Spinal cord (tissue), 10 donors: ENCODE results near the gene HJV. TPM values are rescaled to one million over a fixed set of nuclear protein-coding genes. Genes with fewer than 3 reads are reported as not detected.
A peak's percentile ranks its signal among the peaks of the same experiment; 100 is the strongest.

Experiments used
- DNase-seq, 6 donors: peaks; one replicate each; pipeline versions ENCODE4 v3.0.0 to v3.0.0-alpha.2; 2013 to 2015; ENCODE audit warnings: low spot score in 6 of 6, low read depth in 4 of 6
- H3K27ac ChIP-seq: one replicate; pipeline ENCODE4 v1.5.1; 2013; ENCODE audit warnings: low read depth, low read length, control low read depth
- H3K27me3 ChIP-seq: one replicate; pipeline ENCODE4 v1.6.1; 2013; ENCODE audit warnings: low read length; ENCODE audit not compliant: control insufficient read depth, insufficient read depth
- H3K36me3 ChIP-seq: one replicate; pipeline ENCODE4 v1.6.1; 2013; ENCODE audit warnings: low read length; ENCODE audit not compliant: control insufficient read depth, insufficient read depth
- H3K4me1 ChIP-seq: one replicate; pipeline ENCODE4 v1.6.1; 2013; ENCODE audit warnings: low read length; ENCODE audit not compliant: control insufficient read depth, insufficient read depth
- H3K4me3 ChIP-seq: one replicate; pipeline ENCODE4 v1.5.1; 2013; ENCODE audit warnings: low read depth, low read length, control low read depth
- H3K9me3 ChIP-seq: one replicate; pipeline ENCODE4 v1.6.1; 2013; ENCODE audit warnings: low read length; ENCODE audit not compliant: control insufficient read depth, insufficient read depth
- WGBS: methylation state at CpG from one replicate; pipeline ENCODE4 v1.1.5; 2013; ENCODE audit warnings: missing lambda C conversion rate; ENCODE audit not compliant: insufficient coverage; 5-methylcytosine and 5-hydroxymethylcytosine counted together
- polyA plus RNA-seq, 2 donors: library from polyadenylated mRNA; unstranded; fragments of 120-200 nt; gene quantifications; one replicate each; pipeline ENCODE4 v1.2.1, GENCODE V29; 2013; ENCODE audit not compliant: insufficient read length in 2 of 2
- total RNA-seq, 2 donors: library from RNA; depleted of rRNA in 1 of 2; stranded (reverse); fragments of 120-200 nt in 1 of 2; fragments of >200 nt in 1 of 2; gene quantifications; one replicate each; pipeline versions ENCODE4 v1.2.3 to v1.2.4, GENCODE V29; 2013 to 2014
- donor health status: healthy.

Gene HJV
- total and polyA plus RNA-seq, 4 donors, result 0.30 to 0.44 TPM; not detected in 2

DNA sequence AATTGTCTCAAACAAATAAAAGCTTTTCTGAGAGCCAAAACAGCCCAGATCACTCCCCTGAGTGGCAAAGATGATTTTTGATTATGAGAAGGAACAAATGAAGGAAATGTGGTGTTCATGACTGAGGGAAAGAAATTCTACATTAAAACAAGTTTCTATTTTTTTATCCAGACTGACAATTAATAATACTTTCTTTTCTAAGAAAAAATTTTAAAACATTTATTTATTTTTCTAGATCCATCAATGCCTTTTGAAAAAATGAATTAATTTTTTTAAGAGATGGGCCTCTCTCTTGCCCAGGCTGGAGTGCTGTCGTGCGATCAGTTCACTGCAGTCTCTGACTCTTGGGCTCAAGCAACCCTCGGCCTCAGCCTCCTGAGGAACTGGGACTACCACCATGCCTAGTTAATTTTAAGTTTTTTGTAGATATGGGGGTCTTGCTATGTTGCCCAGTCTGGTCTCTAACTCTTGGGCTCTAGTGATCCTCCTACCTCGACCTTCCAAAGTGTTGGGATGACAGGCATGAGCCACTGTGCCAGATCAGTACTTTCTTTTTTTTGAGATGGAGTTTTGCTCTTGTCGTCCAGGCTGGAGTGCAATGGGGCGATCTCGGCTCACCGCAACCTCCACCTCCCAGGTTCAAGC, 13.9 kb downstream of the HJV start:
- Histone ChIP-seq H3K4me3 (no peak overlapping the region), H3K27ac (no peak overlapping the region), H3K36me3 (no peaks in the 10 kb centered on the region), H3K27me3 (no peaks in the 10 kb centered on the region), H3K9me3 (no peaks in the 10 kb centered on the region), H3K4me1 (no peaks in the 10 kb centered on the region)
- DNase-seq, result no peak
- 100% methylated on average over 1 of the region's 8 CpGs for WGBS

- WGBS, result no CpG with 5 or more reads among the region's 2 CpGs
- H3K4me3 ChIP-seq, result no peak overlapping the region
- no peak for DNase-seq
- no peaks in the 10 kb centered on the region for H3K36me3 ChIP-seq
- H3K9me3 ChIP-seq, result no peaks in the 10 kb centered on the region
- no peaks in the 10 kb centered on the region for H3K27me3 ChIP-seq
- no peak overlapping the region for H3K27ac ChIP-seq
- peaks cover 3% of the 10 kb centered on the region for H3K4me1 ChIP-seq
These were observed 19.8 kb downstream of the HJV start for GRCh38 chr1:146001709-146002108.

- 40% methylated on average over 2 of the region's 5 CpGs for WGBS
- H3K27me3 ChIP-seq, result no peaks in the 10 kb centered on the region
- DNase-seq, result no peak
- no peaks in the 10 kb centered on the region for H3K36me3 ChIP-seq
- H3K9me3 ChIP-seq, result no peaks in the 10 kb centered on the region
- no peak overlapping the region for H3K4me3 ChIP-seq
- no peak overlapping the region for H3K27ac ChIP-seq
- peaks cover 6% of the 10 kb centered on the region for H3K4me1 ChIP-seq
These were observed 22.1 kb downstream of the HJV start for GRCh38 chr1:145999321-146000024.

DNA sequence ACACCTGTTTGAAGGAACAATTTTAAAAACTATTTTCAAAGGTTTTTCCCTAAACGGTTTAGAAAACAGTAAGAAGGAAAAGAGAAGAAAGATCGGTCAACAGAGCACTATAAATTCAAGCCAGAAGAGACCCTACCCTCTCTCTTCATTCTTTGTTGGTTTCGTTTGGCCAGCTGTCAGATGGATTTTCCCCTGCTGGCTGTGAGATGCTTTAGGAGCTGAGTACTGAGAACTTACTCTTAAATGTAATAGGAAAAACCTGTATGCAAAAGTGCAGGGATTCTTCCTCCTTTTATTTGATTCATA, 23.9 kb downstream of the HJV start:
- DNase-seq, result peak in 2 of 6 donors; percentile 36 to 69
- Histone ChIP-seq H3K27ac (peak overlapping the region; percentile 92), H3K9me3 (no peaks in the 10 kb centered on the region), H3K36me3 (peaks cover 5% of the 10 kb centered on the region), H3K27me3 (no peaks in the 10 kb centered on the region), H3K4me1 (peaks cover 10% of the 10 kb centered on the region), H3K4me3 (peak overlapping the region; percentile 90)
- WGBS, result no CpG with 5 or more reads among the region's 3 CpGs

GRCh38 chr1:145997016-145997717, 24.4 kb downstream of the HJV start:
- H3K9me3 ChIP-seq, result no peaks in the 10 kb centered on the region
- H3K27me3 ChIP-seq, result no peaks in the 10 kb centered on the region
- no CpG with 5 or more reads among the region's 12 CpGs for WGBS
- H3K36me3 ChIP-seq, result peaks cover 5% of the 10 kb centered on the region
- H3K27ac ChIP-seq, result peak overlapping the region; percentile 92
- H3K4me3 ChIP-seq, result peak overlapping the region; percentile 90
- peaks cover 10% of the 10 kb centered on the region for H3K4me1 ChIP-seq
- peak in 1 of 6 donors; percentile 67 for DNase-seq

DNA sequence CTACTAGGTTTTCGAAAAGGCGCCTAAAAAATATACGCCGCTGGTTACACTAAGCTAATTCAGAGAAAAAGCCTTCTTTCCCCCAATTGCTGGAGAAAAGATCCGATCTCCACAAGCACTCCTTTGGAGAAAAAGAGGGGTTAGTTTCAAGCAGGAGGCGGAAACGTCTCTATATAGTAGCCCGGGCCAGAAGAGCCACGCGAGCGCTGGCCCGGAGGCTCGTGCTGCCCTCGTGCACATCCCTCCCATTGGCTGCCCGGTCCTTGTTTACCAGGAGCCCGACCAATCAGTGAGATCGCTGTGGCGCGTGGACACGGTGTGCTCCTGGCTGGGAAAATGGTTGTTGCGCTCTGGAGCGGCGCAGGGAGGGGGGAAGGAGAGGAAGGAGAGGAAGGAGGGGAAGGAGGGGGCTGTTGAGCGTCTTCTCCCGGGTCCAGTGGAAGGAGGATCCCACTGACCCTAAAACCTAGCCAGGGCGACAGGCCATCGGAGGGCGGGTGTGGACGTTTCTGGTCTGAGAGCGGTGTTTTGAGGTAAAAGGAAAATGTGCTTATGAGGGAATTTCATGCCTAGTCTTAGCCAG, 25.0 kb downstream of the HJV start, which contains the start of gene TXNIP:
TXNIP (minus strand) TSS at position 147 of the 583 bp plus-strand sequence. CDS start 313 bp downstream, outside the sequence.
- under 1% methylated on average over 23 of the region's 30 CpGs for WGBS
- H3K36me3 ChIP-seq, result peaks cover 5% of the 10 kb centered on the region

DNA sequence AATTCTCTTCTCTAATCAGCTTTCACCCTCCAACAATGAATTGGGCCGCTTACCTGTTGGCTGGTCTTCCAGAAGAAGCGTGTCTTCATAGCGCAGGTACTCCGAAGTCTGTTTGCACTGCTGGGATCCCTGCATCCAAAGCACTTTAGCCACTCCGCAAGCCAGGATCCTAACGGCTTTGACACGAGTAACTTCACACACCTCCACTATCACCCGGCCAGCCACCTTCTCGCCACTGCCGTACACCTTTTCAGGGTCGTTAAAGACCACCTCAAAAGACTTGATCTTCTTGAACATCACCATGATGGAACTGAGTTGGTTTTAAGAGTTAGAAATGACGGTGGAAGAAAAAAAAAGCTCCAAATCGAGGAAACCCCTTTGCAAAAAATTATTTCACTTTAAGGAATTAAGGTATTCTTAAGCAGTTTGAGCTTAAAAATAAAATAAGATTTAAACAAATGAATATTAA, 25.5 kb downstream of the HJV start:
- DNase-seq, result peak in 1 of 6 donors; percentile 57
- peak overlapping the region; percentile 90 for H3K4me3 ChIP-seq
- H3K36me3 ChIP-seq, result peaks cover 5% of the 10 kb centered on the region
- H3K27me3 ChIP-seq, result no peaks in the 10 kb centered on the region
- peak overlapping the region; percentile 92 for H3K27ac ChIP-seq
- no peaks in the 10 kb centered on the region for H3K9me3 ChIP-seq
- H3K4me1 ChIP-seq, result peaks cover 10% of the 10 kb centered on the region
- WGBS, result 0% methylated on average over 8 of the region's 13 CpGs

More for the DNA sequence above, 25.0 kb downstream of the HJV start, which contains the start of gene TXNIP:
- Histone ChIP-seq H3K4me3 (peak within 1 kb of the TSS; percentile 90), H3K9me3 (no peaks in the 10 kb centered on the region), H3K27me3 (no peaks in the 10 kb centered on the region), H3K27ac (peak within 1 kb of the TSS; percentile 92), H3K4me1 (peaks cover 10% of the 10 kb centered on the region)
- peak; percentile 93 to 100 (median 98) for DNase-seq

- Histone ChIP-seq H3K27ac (peak overlapping the region; percentile 92), H3K4me3 (peak overlapping the region; percentile 90), H3K27me3 (no peaks in the 10 kb centered on the region), H3K4me1 (peaks cover 10% of the 10 kb centered on the region), H3K9me3 (no peaks in the 10 kb centered on the region), H3K36me3 (peaks cover 5% of the 10 kb centered on the region)
- DNase-seq, result peak in 1 of 6 donors; percentile 32
- no CpG with 5 or more reads among the region's 8 CpGs for WGBS
These were observed 26.2 kb downstream of the HJV start for GRCh38 chr1:145995148-145995881.
